ENCODE measurements around the gene CMTM1.

GRCh38 chr16:66569131-66569530 is 2.9 kb downstream of the CMTM1 start:
- no peak for TF ChIP-seq CTCF (IDR thresholded peaks at IDR 0.05)
- no peak for TF ChIP-seq POLR2AphosphoS5 (IDR thresholded peaks at IDR 0.05)
- no peak for TF ChIP-seq EP300 (IDR thresholded peaks at IDR 0.05)

All from sigmoid colon (tissue), 4 donors.